Breast epithelium (tissue), 3 donors: Measurements from ENCODE around the gene RALGPS1.

Experiments
- CTCF ChIP-seq, 3 donors: fragments of 450-650 bp; IDR thresholded peaks; one replicate each; pipeline ENCODE4 v1.5.1; 2016 to 2017; ENCODE audit warnings: antibody characterized with exemption in 3 of 3, mild to moderate bottlenecking in 3 of 3, moderate library complexity in 3 of 3
- POLR2AphosphoS5 ChIP-seq, 3 donors: sonication (generic); formaldehyde crosslinking; IDR thresholded peaks; one replicate each; pipeline ENCODE4 v1.6.1; 2017; ENCODE audit warnings: antibody characterized with exemption in 3 of 3

DNA sequence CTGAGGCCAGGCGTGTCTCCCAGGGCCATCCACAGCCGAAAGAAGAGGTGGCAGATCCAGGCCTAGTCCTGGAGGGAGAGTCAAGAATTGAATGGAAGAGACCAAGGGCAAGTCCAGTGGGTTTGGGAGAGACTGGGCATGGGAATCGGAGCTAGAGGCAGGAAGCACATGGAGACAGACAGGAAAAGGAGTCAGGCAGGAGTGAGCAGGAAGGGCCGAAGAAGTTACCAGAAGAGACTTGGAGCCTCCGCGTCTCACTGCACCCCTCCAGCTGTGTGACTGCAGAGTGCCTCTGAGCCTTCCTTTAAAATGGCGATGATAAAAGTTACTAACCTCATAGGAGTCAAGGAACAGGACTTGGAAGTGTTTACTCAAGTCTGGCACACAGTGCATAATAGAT lies 272.2 kb downstream of the RALGPS1 start:
- TF ChIP-seq CTCF (IDR thresholded peaks at IDR 0.05) = no peak
- no peak for TF ChIP-seq POLR2AphosphoS5 (IDR thresholded peaks at IDR 0.05)
